H1 (cell line): ENCODE data around the gene KCNH6. TPM values are rescaled to one million over a fixed set of nuclear protein-coding genes. Genes with fewer than 3 reads are reported as not detected.
A peak's percentile ranks its signal among the peaks of the same experiment; 100 is the strongest.

Experiments used
- CTCF ChIA-PET: fragments of 300-600 bp; sonication (Branson Sonifier 250); formaldehyde crosslinking; loops from one replicate; lab custom pipeline; 2021; ENCODE audit not compliant: partially characterized antibody; lab: Charles Lee
- POLR2A ChIA-PET: fragments of 300-600 bp; sonication (Branson Sonifier 250); formaldehyde crosslinking; loops from one replicate; lab custom pipeline; 2021; ENCODE audit warnings: inconsistent platforms; ENCODE audit not compliant: partially characterized antibody; lab: Charles Lee
- DNase-seq, 2 experiments: peaks; one replicate each; pipeline versions ENCODE4 v3.0.0 to v3.0.0-alpha.2; 2010 to 2022; ENCODE audit warnings: low spot score in 2 of 2, low read depth in 1 of 2, mixed read lengths in 1 of 2
- FAIRE-seq: peaks from 2 replicates; lab custom pipeline; 2011; peaks lifted over from hg19 to GRCh38; lab: Jason Lieb, UNC
- H2AFZ ChIP-seq: 2 replicates; pipeline ENCODE4 v1.8.1; 2012; ENCODE audit warnings: low read length, inconsistent platforms
- H2AK5ac ChIP-seq: 2 replicates; pipeline ENCODE4 v1.6.1; 2013; ENCODE audit warnings: low read depth, low read length
- H2BK120ac ChIP-seq: replicated peaks from 2 replicates; pipeline ENCODE3; 2013; ENCODE audit warnings: low read depth, low read length, inconsistent platforms
- H2BK12ac ChIP-seq: 2 replicates; pipeline ENCODE4 v1.6.1; 2013; ENCODE audit warnings: low read depth, low read length
- H2BK15ac ChIP-seq: 2 replicates; pipeline ENCODE4 v1.6.1; 2013; ENCODE audit warnings: low read length
- H2BK20ac ChIP-seq: 2 replicates; pipeline ENCODE4 v1.6.1; 2013; ENCODE audit warnings: low read length
- H2BK5ac ChIP-seq: 2 replicates; pipeline ENCODE4 v1.6.1; 2013; ENCODE audit warnings: low read depth, low read length
- H3K14ac ChIP-seq: 2 replicates; pipeline ENCODE4 v1.6.1; 2013; ENCODE audit warnings: inconsistent platforms; ENCODE audit not compliant: insufficient read length
- H3K18ac ChIP-seq: 2 replicates; pipeline ENCODE4 v1.6.1; 2013; ENCODE audit warnings: low read length; ENCODE audit errors: extremely low read depth
- H3K23ac ChIP-seq: 2 replicates; pipeline ENCODE4 v1.6.1; 2013; ENCODE audit warnings: inconsistent platforms; ENCODE audit not compliant: insufficient read length
- H3K23me2 ChIP-seq: 2 replicates; pipeline ENCODE4 v1.6.1; 2013; ENCODE audit warnings: low read depth, low read length
- H3K27ac ChIP-seq: 2 replicates; pipeline ENCODE4 v1.6.1; 2011; ENCODE audit warnings: low read depth, low read length, inconsistent platforms
- H3K27me3 ChIP-seq, 4 experiments: replicated peaks in 1 of 4; 1 replicate in 1 of 4; 2 replicates in 3 of 4; pipeline versions ENCODE4 v1.6.1 to v1.8.1; 2011 to 2013; ENCODE audit warnings: low read length in 3 of 4, mild to moderate bottlenecking in 3 of 4, inconsistent platforms in 2 of 4, mixed read lengths in 2 of 4, moderate library complexity in 1 of 4; ENCODE audit not compliant: control insufficient read depth in 3 of 4, insufficient read depth in 3 of 4; ENCODE audit errors: extremely low read depth in 1 of 4
- H3K36me3 ChIP-seq, 4 experiments: 2 replicates each; pipeline versions ENCODE4 v1.6.1 to v1.8.1; 2011 to 2013; ENCODE audit warnings: mild to moderate bottlenecking in 4 of 4, low read length in 3 of 4, moderate library complexity in 2 of 4, control low read depth in 1 of 4, inconsistent platforms in 1 of 4; ENCODE audit not compliant: insufficient read depth in 4 of 4, control insufficient read depth in 2 of 4
- H3K4ac ChIP-seq: replicated peaks from 2 replicates; pipeline ENCODE3; 2013; ENCODE audit warnings: low read length, low read depth, mixed read lengths, inconsistent platforms; ENCODE audit not compliant: insufficient read length
- H3K4me1 ChIP-seq, 4 experiments: replicated peaks in 1 of 4; 1 replicate in 1 of 4; 2 replicates in 3 of 4; pipeline versions ENCODE4 v1.6.1 to v1.8.1; 2011 to 2013; ENCODE audit warnings: low read length in 3 of 4, inconsistent platforms in 2 of 4, mixed read lengths in 1 of 4; ENCODE audit not compliant: insufficient read depth in 4 of 4, control insufficient read depth in 3 of 4
- H3K4me2 ChIP-seq, 2 experiments: 2 replicates each; pipeline versions ENCODE4 v1.6.1 to v1.8.1; 2011 to 2013; ENCODE audit warnings: low read depth in 2 of 2, low read length in 2 of 2, control low read depth in 1 of 2, inconsistent platforms in 1 of 2, mild to moderate bottlenecking in 1 of 2; ENCODE audit not compliant: insufficient read depth in 1 of 2
- H3K4me3 ChIP-seq, 4 experiments: fragments of 200-600, 300-600 bp in 1 of 4; sonication (generic), shearing (Covaris generic), sonication (Bioruptor Twin) in 1 of 4; 2 replicates each; pipeline versions ENCODE4 v1.5.1 to v1.8.1; 2011 to 2016; ENCODE audit warnings: low read length in 4 of 4, low read depth in 3 of 4, control low read depth in 2 of 4, inconsistent platforms in 2 of 4, mild to moderate bottlenecking in 2 of 4, mixed read lengths in 1 of 4, moderate library complexity in 1 of 4; ENCODE audit not compliant: insufficient read depth in 2 of 4; ENCODE audit errors: extremely low read depth in 1 of 4
- H3K56ac ChIP-seq: replicated peaks from 2 replicates; pipeline ENCODE3; 2013; ENCODE audit warnings: low read depth, mild to moderate bottlenecking, mixed read lengths, low read length, inconsistent platforms; ENCODE audit not compliant: insufficient read length
- H3K79me1 ChIP-seq: 2 replicates; pipeline ENCODE4 v1.6.1; 2013; ENCODE audit warnings: low read depth, low read length, control low read depth
- H3K79me2 ChIP-seq, 2 experiments: 2 replicates each; pipeline versions ENCODE4 v1.6.1 to v1.8.1; 2012 to 2013; ENCODE audit warnings: low read length in 2 of 2, mild to moderate bottlenecking in 2 of 2, inconsistent platforms in 1 of 2; ENCODE audit not compliant: insufficient read depth in 2 of 2, control insufficient read depth in 1 of 2
- H3K9ac ChIP-seq, 4 experiments: replicated peaks in 1 of 4; 1 replicate in 1 of 4; 2 replicates in 3 of 4; pipeline versions ENCODE4 v1.6.1 to v1.8.1; 2011 to 2013; ENCODE audit warnings: low read depth in 3 of 4, low read length in 3 of 4, control low read depth in 2 of 4, mild to moderate bottlenecking in 2 of 4, moderate library complexity in 2 of 4, inconsistent platforms in 1 of 4; ENCODE audit errors: extremely low read depth in 1 of 4
- H3K9me3 ChIP-seq, 2 experiments: 2 replicates each; pipeline versions ENCODE4 v1.6.1 to v1.8.1; 2012 to 2013; ENCODE audit warnings: mild to moderate bottlenecking in 2 of 2, moderate library complexity in 2 of 2, control low read depth in 1 of 2, inconsistent platforms in 1 of 2, low read depth in 1 of 2, low read length in 1 of 2, mixed read lengths in 1 of 2; ENCODE audit not compliant: insufficient read depth in 2 of 2
- H4K20me1 ChIP-seq, 2 experiments: replicated peaks in 1 of 2; 2 replicates each; pipeline versions ENCODE3 to v1.8.1; 2011 to 2013; ENCODE audit warnings: inconsistent platforms in 2 of 2, low read length in 2 of 2, mild to moderate bottlenecking in 1 of 2; ENCODE audit not compliant: insufficient read depth in 2 of 2, control insufficient read depth in 1 of 2
- H4K5ac ChIP-seq: 2 replicates; pipeline ENCODE4 v1.6.1; 2013; ENCODE audit warnings: low read length, low read depth, mixed read lengths, inconsistent platforms; ENCODE audit not compliant: insufficient read length
- H4K8ac ChIP-seq: 2 replicates; pipeline ENCODE4 v1.8.0; 2013; ENCODE audit warnings: mild to moderate bottlenecking, moderate library complexity, low read length, inconsistent platforms; ENCODE audit not compliant: insufficient read depth; ENCODE audit errors: extremely low read depth
- H4K91ac ChIP-seq: replicated peaks from 2 replicates; pipeline ENCODE3; 2013; ENCODE audit warnings: low read length, mixed read lengths, inconsistent platforms; ENCODE audit not compliant: insufficient read length
- CBX5 ChIP-seq: fragments of 300-800, 300-1000 bp; sonication (generic); IDR thresholded peaks from 2 replicates; pipeline ENCODE4 v1.7.1; 2016; ENCODE audit warnings: antibody characterized with exemption, low read length, low read depth
- CBX8 ChIP-seq: fragments of 300-800, 300-1000 bp; sonication (generic); IDR thresholded peaks from 2 replicates; pipeline ENCODE4 v1.7.1; 2016; ENCODE audit warnings: low read depth, low read length, borderline replicate concordance
- EGR1 ChIP-seq: IDR thresholded peaks from 2 replicates; pipeline ENCODE4 v1.6.1; 2011; ENCODE audit warnings: low read depth, low read length, borderline replicate concordance
- EP300 ChIP-seq, 2 experiments: IDR thresholded peaks; 1 replicate in 1 of 2; 2 replicates in 1 of 2; pipeline ENCODE4 v1.6.1; 2011 to 2012; ENCODE audit warnings: low read depth in 2 of 2, low read length in 2 of 2, mild to moderate bottlenecking in 2 of 2, borderline replicate concordance in 1 of 2, inconsistent platforms in 1 of 2, moderate library complexity in 1 of 2
- HDAC6 ChIP-seq: IDR thresholded peaks from one replicate; pipeline ENCODE4 v1.7.1; 2012; ENCODE audit warnings: low read depth, mild to moderate bottlenecking, inconsistent platforms, low read length, moderate library complexity
- MAFK ChIP-seq: IDR thresholded peaks from 2 replicates; pipeline ENCODE4 v1.6.1; 2012; ENCODE audit warnings: low read depth, mild to moderate bottlenecking, improper control_type of control experiment, low read length
- NANOG ChIP-seq: IDR thresholded peaks from 2 replicates; pipeline ENCODE4 v1.6.1; 2011; ENCODE audit warnings: low read length, low read depth, mild to moderate bottlenecking, inconsistent platforms; ENCODE audit not compliant: insufficient read depth, poor library complexity, severe bottlenecking
- PHF8 ChIP-seq: fragments of 200-600 bp; sonication (generic); conservative IDR thresholded peaks from 2 replicates; pipeline ENCODE4 v1.7.1; 2012; ENCODE audit warnings: low read depth, mild to moderate bottlenecking, inconsistent platforms, low read length, moderate library complexity
- POLR2A ChIP-seq, 2 experiments: IDR thresholded peaks; 1 replicate in 1 of 2; 2 replicates in 1 of 2; pipeline ENCODE4 v1.6.1; 2011; ENCODE audit warnings: low read depth in 2 of 2, low read length in 2 of 2, mild to moderate bottlenecking in 2 of 2; ENCODE audit errors: control extremely low read depth in 1 of 2
- RAD21 ChIP-seq, 2 experiments: IDR thresholded peaks in 1 of 2; conservative IDR thresholded peaks in 1 of 2; 2 replicates each; pipeline ENCODE4 v1.6.1; 2011; ENCODE audit warnings: low read depth in 2 of 2, low read length in 2 of 2, improper control_type of control experiment in 1 of 2, inconsistent platforms in 1 of 2, mild to moderate bottlenecking in 1 of 2, moderate library complexity in 1 of 2
- SRF ChIP-seq: IDR thresholded peaks from 2 replicates; pipeline ENCODE4 v1.6.1; 2011; ENCODE audit warnings: mild to moderate bottlenecking, low read depth, low read length, moderate library complexity
- USF2 ChIP-seq: IDR thresholded peaks from 2 replicates; pipeline ENCODE4 v1.6.1; 2011; ENCODE audit warnings: low read length, improper control_type of control experiment
- WGBS, 2 experiments: shearing (Covaris generic) in 1 of 2; methylation state at CpG; one replicate each; pipeline versions ENCODE4 v1.1.6 to v1.1.7; 2013 to 2015; ENCODE audit warnings: low lambda C conversion rate in 2 of 2, mixed read lengths in 2 of 2, inconsistent platforms in 1 of 2, low coverage in 1 of 2, missing lambda C conversion rate in 1 of 2; ENCODE audit not compliant: insufficient replicate concordance in 2 of 2, insufficient coverage in 1 of 2, insufficient read length in 1 of 2; ENCODE audit errors: extremely low coverage in 1 of 2, missing lambda C conversion rate in 1 of 2; 5-methylcytosine and 5-hydroxymethylcytosine counted together
- polyA plus RNA-seq, 7 experiments: library from polyadenylated mRNA; depleted of rRNA in 3 of 7; stranded (reverse) in 5 of 7; unstranded in 2 of 7; fragments of >200 nt in 5 of 7; fragments of 200-250 nt in 2 of 7; gene quantifications; 1 replicate in 5 of 7; 2 replicates in 1 of 7; 4 replicates in 1 of 7; pipeline versions ENCODE4 v1.2.1 to v1.2.3, GENCODE V29; 2011 to 2013; ENCODE audit warnings: missing spikeins in 2 of 7, mixed read lengths in 2 of 7
- total RNA-seq: library from RNA; stranded (reverse); fragmentation: NEBNext Ultra II Directional; extraction: Animal tissue kit (Norgen Biotek cat#: 25700); gene quantifications from 2 replicates; pipeline ENCODE4 v1.2.1, GENCODE V29; 2021

The KCNH6 gene
- total and polyA plus RNA-seq, 2 of the 8 experiments (the other 6 are each of a cell fraction or from before 2014, with no cell fraction given), result 1.8 to 3.6 TPM

- 90% methylated on average over 5 of the region's 5 CpGs; no CpG with 5 or more reads in 1 of the 2 experiments for WGBS, 2 experiments
- no peak for TF ChIP-seq NANOG
- TF ChIP-seq SRF, result no peak
- no peak for TF ChIP-seq CBX5
- no peak for TF ChIP-seq EGR1
- no peak for TF ChIP-seq CBX8
- no peak for TF ChIP-seq PHF8
- no peak for TF ChIP-seq MAFK
- no peak for TF ChIP-seq EP300 (IDR thresholded peaks at IDR 0.05; ENCODE audit: borderline replicate concordance in 1 of 2, low read depth in 2 of 2, low read length in 2 of 2)
- TF ChIP-seq POLR2A (IDR thresholded peaks at IDR 0.05; ENCODE audit: control extremely low read depth in 1 of 2, low read depth in 2 of 2, low read length in 2 of 2), result no peak
- no peak for TF ChIP-seq RAD21 (IDR thresholded peaks at IDR 0.05 in 1 of 2, conservative IDR thresholded peaks at IDR 0.05 in 1 of 2; ENCODE audit: low read depth in 2 of 2, low read length in 2 of 2)
- no peak for TF ChIP-seq HDAC6
- no peak for TF ChIP-seq USF2
Observed at GRCh38 chr17:63526861-63527260, 3.7 kb downstream of the KCNH6 start.

More at GRCh38 chr17:63526861-63527260, 3.7 kb downstream of the KCNH6 start:
- no peak overlapping the region for H3K56ac ChIP-seq
- no peak overlapping the region for H2BK5ac ChIP-seq
- H3K27ac ChIP-seq, result no peak overlapping the region
- H3K23ac ChIP-seq, result no peak overlapping the region
- peaks cover 0 to 10% (median 5%) of the 10 kb centered on the region in 4 experiments; a peak in 5 of 7 replicates for H3K27me3 ChIP-seq
- no peaks in the 10 kb centered on the region for H3K79me1 ChIP-seq
- peaks cover 7% of the 10 kb centered on the region; the same call in 1 of the 2 replicates for H3K23me2 ChIP-seq
- no peak overlapping the region for H2BK12ac ChIP-seq
- no peak overlapping the region for H3K14ac ChIP-seq
- H3K4ac ChIP-seq, result no peak overlapping the region
- no peaks in the 10 kb centered on the region for H3K79me2 ChIP-seq
- no peaks in the 10 kb centered on the region for H3K36me3 ChIP-seq
- H2AK5ac ChIP-seq, result no peak overlapping the region
- POLR2A ChIA-PET, result interaction anchor here (1.0 kb wide), 1 partner anchor 67 kb away, joined by 3 read pairs; no protein-coding TSS in a partner anchor
- no peak overlapping the region for H2AFZ ChIP-seq
- no peak overlapping the region for H3K18ac ChIP-seq
- no peaks in the 10 kb centered on the region for H3K9me3 ChIP-seq
- no peaks in the 10 kb centered on the region for H4K20me1 ChIP-seq
- no peak overlapping the region for H3K4me3 ChIP-seq
- H3K4me1 ChIP-seq, result peaks cover 0 to 3% (median 0%) of the 10 kb centered on the region in 4 experiments; a peak in 3 of 7 replicates
- H2BK20ac ChIP-seq, result no peak overlapping the region
- H3K9ac ChIP-seq, result no peak overlapping the region
- no peak overlapping the region for H3K4me2 ChIP-seq
- FAIRE-seq, result no peak
- peak overlapping the region; percentile 9; the same call in 1 of the 2 replicates for H4K8ac ChIP-seq
- H2BK15ac ChIP-seq, result no peak overlapping the region
- no peak overlapping the region for H2BK120ac ChIP-seq
- H4K91ac ChIP-seq, result no peak overlapping the region
- CTCF ChIA-PET, result interaction anchor here (0.8 to 2.3 kb wide), 4 partner anchors 18 to 91 kb away, joined by 3 to 6 read pairs (median 4); no protein-coding TSS in a partner anchor
- DNase-seq, result no peak
- H4K5ac ChIP-seq, result no peak overlapping the region
